SK-N-MC (cell line): ENCODE results near the gene MSL3.

Source experiments
- EZH2 ChIP-seq: fragments of 200-600 bp; sonication (generic); IDR thresholded peaks from one replicate; pipeline ENCODE4 v1.6.1; 2017; ENCODE audit warnings: antibody characterized with exemption
- FOXP2 ChIP-seq: optimal IDR thresholded peaks from 2 replicates; pipeline ENCODE3; 2011; ENCODE audit warnings: mild to moderate bottlenecking, moderate library complexity; ENCODE audit not compliant: insufficient read depth; ENCODE audit errors: extremely low read length, control extremely low read depth
- POLR2AphosphoS5 ChIP-seq: IDR thresholded peaks from 2 replicates; pipeline ENCODE4 v1.6.1; 2012; ENCODE audit warnings: mild to moderate bottlenecking, low read depth, low read length, borderline replicate concordance

GRCh38 chrX:11793734-11794133, 35.7 kb downstream of the MSL3 start:
- TF ChIP-seq FOXP2 (no peak), EZH2 (no peak), POLR2AphosphoS5 (no peak)
